ENCODE data around the gene PDZD2.

The PDZD2 gene

GRCh38 chr5:31711363-31711762 lies 72.4 kb downstream of the PDZD2 start:
- Histone ChIP-seq H3K27me3 (ENCODE audit: control insufficient read depth, insufficient read depth, low read length) (no peaks in the 10 kb centered on the region), H2AFZ (no peak overlapping the region), H3K9me3 (ENCODE audit: control insufficient read depth, low read length) (no peaks in the 10 kb centered on the region), H3K79me2 (no peaks in the 10 kb centered on the region), H3K36me3 (ENCODE audit: control insufficient read depth, insufficient read depth, low read length) (no peaks in the 10 kb centered on the region), H3K9ac (no peak overlapping the region), H3K4me3 (ENCODE audit: low read depth, low read length) (no peak overlapping the region), H3K4me2 (ENCODE audit: low read length) (no peak overlapping the region), H3K4me1 (peaks cover 4% of the 10 kb centered on the region), H3K27ac (no peak overlapping the region)
- TF ChIP-seq, protein P1, sequence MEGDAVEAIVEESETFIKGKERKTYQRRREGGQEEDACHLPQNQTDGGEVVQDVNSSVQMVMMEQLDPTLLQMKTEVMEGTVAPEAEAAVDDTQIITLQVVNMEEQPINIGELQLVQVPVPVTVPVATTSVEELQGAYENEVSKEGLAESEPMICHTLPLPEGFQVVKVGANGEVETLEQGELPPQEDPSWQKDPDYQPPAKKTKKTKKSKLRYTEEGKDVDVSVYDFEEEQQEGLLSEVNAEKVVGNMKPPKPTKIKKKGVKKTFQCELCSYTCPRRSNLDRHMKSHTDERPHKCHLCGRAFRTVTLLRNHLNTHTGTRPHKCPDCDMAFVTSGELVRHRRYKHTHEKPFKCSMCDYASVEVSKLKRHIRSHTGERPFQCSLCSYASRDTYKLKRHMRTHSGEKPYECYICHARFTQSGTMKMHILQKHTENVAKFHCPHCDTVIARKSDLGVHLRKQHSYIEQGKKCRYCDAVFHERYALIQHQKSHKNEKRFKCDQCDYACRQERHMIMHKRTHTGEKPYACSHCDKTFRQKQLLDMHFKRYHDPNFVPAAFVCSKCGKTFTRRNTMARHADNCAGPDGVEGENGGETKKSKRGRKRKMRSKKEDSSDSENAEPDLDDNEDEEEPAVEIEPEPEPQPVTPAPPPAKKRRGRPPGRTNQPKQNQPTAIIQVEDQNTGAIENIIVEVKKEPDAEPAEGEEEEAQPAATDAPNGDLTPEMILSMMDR (IDR thresholded peaks at IDR 0.05), result no peak

GRCh38 chr5:31711935-31712592 lies 73.1 kb downstream of the PDZD2 start:
- H3K9ac ChIP-seq, result no peak overlapping the region
- no peaks in the 10 kb centered on the region for H3K9me3 ChIP-seq (ENCODE audit: control insufficient read depth, low read length)
- H3K4me3 ChIP-seq (ENCODE audit: low read depth, low read length), result no peak overlapping the region
- peaks cover 4% of the 10 kb centered on the region for H3K4me1 ChIP-seq
- H3K36me3 ChIP-seq (ENCODE audit: control insufficient read depth, insufficient read depth, low read length), result no peaks in the 10 kb centered on the region
- H3K4me2 ChIP-seq (ENCODE audit: low read length), result no peak overlapping the region
- H3K27ac ChIP-seq, result no peak overlapping the region
- H3K79me2 ChIP-seq, result no peaks in the 10 kb centered on the region
- no peak overlapping the region for H2AFZ ChIP-seq
- no peaks in the 10 kb centered on the region for H3K27me3 ChIP-seq (ENCODE audit: control insufficient read depth, insufficient read depth, low read length)
- TF ChIP-seq, protein P1 (IDR thresholded peaks at IDR 0.05), result no peak

DNA sequence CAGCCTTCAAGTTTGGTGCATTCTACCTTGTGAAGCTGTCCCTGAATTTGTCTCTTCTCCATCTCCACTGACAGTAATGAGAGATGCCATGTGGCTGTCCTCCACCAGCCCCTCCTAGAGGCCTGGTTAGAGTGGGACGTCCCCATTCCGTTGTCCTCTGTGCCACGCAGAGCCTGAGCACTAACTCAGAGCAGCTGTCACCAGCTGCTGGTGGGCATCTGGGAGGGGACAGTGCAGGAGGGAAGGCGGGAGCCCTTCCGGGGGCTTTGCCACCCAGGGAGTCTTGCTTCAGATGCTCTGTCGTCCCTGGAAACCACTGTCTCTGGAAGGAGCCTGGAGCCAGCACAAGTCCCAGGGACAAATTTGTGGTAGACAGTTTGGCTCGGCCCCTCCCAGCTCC lies 78.6 kb downstream of the PDZD2 start:
- Histone ChIP-seq H3K9ac (no peak overlapping the region), H3K27ac (no peak overlapping the region), H3K4me2 (ENCODE audit: low read length) (no peak overlapping the region), H3K9me3 (ENCODE audit: control insufficient read depth, low read length) (no peaks in the 10 kb centered on the region), H3K4me1 (peaks cover 4% of the 10 kb centered on the region), H3K79me2 (no peaks in the 10 kb centered on the region), H3K4me3 (ENCODE audit: low read depth, low read length) (no peak overlapping the region), H2AFZ (no peak overlapping the region), H3K27me3 (ENCODE audit: control insufficient read depth, insufficient read depth, low read length) (no peaks in the 10 kb centered on the region), H3K36me3 (ENCODE audit: control insufficient read depth, insufficient read depth, low read length) (no peaks in the 10 kb centered on the region)
- TF ChIP-seq, protein P1 (IDR thresholded peaks at IDR 0.05), result no peak

GRCh38 chr5:31720004-31720403 lies 81.1 kb downstream of the PDZD2 start:
- H3K9me3 ChIP-seq (ENCODE audit: control insufficient read depth, low read length), result no peaks in the 10 kb centered on the region
- H3K27me3 ChIP-seq (ENCODE audit: control insufficient read depth, insufficient read depth, low read length), result no peaks in the 10 kb centered on the region
- H3K36me3 ChIP-seq (ENCODE audit: control insufficient read depth, insufficient read depth, low read length), result no peaks in the 10 kb centered on the region
- no peak overlapping the region for H2AFZ ChIP-seq
- no peaks in the 10 kb centered on the region for H3K4me1 ChIP-seq
- H3K4me3 ChIP-seq (ENCODE audit: low read depth, low read length), result no peak overlapping the region
- no peak overlapping the region for H3K9ac ChIP-seq
- H3K79me2 ChIP-seq, result no peaks in the 10 kb centered on the region
- H3K27ac ChIP-seq, result no peak overlapping the region
- H3K4me2 ChIP-seq (ENCODE audit: low read length), result no peak overlapping the region
- TF ChIP-seq, protein P1 (IDR thresholded peaks at IDR 0.05), result no peak

GRCh38 chr5:31720811-31721345 lies 81.9 kb downstream of the PDZD2 start:
- Histone ChIP-seq H3K36me3 (ENCODE audit: control insufficient read depth, insufficient read depth, low read length) (no peaks in the 10 kb centered on the region), H3K79me2 (no peaks in the 10 kb centered on the region), H3K27ac (no peak overlapping the region), H3K4me1 (no peaks in the 10 kb centered on the region), H3K27me3 (ENCODE audit: control insufficient read depth, insufficient read depth, low read length) (no peaks in the 10 kb centered on the region), H3K4me2 (ENCODE audit: low read length) (no peak overlapping the region), H3K4me3 (ENCODE audit: low read depth, low read length) (no peak overlapping the region), H3K9me3 (ENCODE audit: control insufficient read depth, low read length) (no peaks in the 10 kb centered on the region), H3K9ac (no peak overlapping the region), H2AFZ (no peak overlapping the region)
- TF ChIP-seq, protein P1 (IDR thresholded peaks at IDR 0.05), result no peak
